CD4-positive, alpha-beta T cell (primary cell): ENCODE results near the gene ZMIZ2. TPM values are rescaled to one million over a fixed set of nuclear protein-coding genes. Genes with fewer than 3 reads are reported as not detected.

ENCODE experiments used
- ATAC-seq: fragments of 200-7000 bp; cut with Tn5 transposase; one replicate; pipeline ENCODE4 v1.10.0; 2022; ENCODE audit warnings: mild to moderate bottlenecking; ENCODE audit not compliant: poor library complexity
- CTCF ChIA-PET: fragments of 350-600 bp; sonication (Branson Sonifier 250); formaldehyde crosslinking; loops from one replicate; lab custom pipeline; 2021; ENCODE audit warnings: antibody characterized with exemption, inconsistent platforms; lab: Charles Lee
- POLR2A ChIA-PET: fragments of 350-600 bp; sonication (Branson Sonifier 250); formaldehyde crosslinking; loops from one replicate; lab custom pipeline; 2021; ENCODE audit warnings: antibody characterized with exemption, inconsistent platforms; lab: Charles Lee
- DNase-seq, 14 experiments: peaks; one replicate each; pipeline ENCODE4 v3.0.0-alpha.2; 2013 to 2020; ENCODE audit warnings: mixed read lengths in 2 of 14
- H3K27ac ChIP-seq, 2 donors: one replicate each; pipeline versions ENCODE4 v1.5.1 to v1.7.0; 2013; ENCODE audit warnings: low read length in 2 of 2, low read depth in 1 of 2, mild to moderate bottlenecking in 1 of 2
- H3K27me3 ChIP-seq, 2 experiments: 1 replicate in 1 of 2; 2 replicates in 1 of 2; pipeline versions ENCODE4 v1.6.1 to v1.7.0; 2013; ENCODE audit warnings: low read length in 2 of 2, control low read depth in 1 of 2, mild to moderate bottlenecking in 1 of 2, moderate library complexity in 1 of 2; ENCODE audit not compliant: insufficient read depth in 2 of 2, control insufficient read depth in 1 of 2
- H3K36me3 ChIP-seq: one replicate; pipeline ENCODE4 v1.6.1; 2013; ENCODE audit warnings: low read length, control low read depth; ENCODE audit not compliant: insufficient read depth
- H3K4me1 ChIP-seq: one replicate; pipeline ENCODE4 v1.6.1; 2013; ENCODE audit warnings: low read length, control low read depth; ENCODE audit not compliant: insufficient read depth
- H3K4me3 ChIP-seq: one replicate; pipeline ENCODE4 v1.5.1; 2013; ENCODE audit warnings: mild to moderate bottlenecking, low read length, moderate library complexity
- H3K9me3 ChIP-seq, 2 experiments: 1 replicate in 1 of 2; 2 replicates in 1 of 2; pipeline versions ENCODE4 v1.6.1 to v1.7.0; 2013; ENCODE audit warnings: low read length in 2 of 2, mild to moderate bottlenecking in 2 of 2, control low read depth in 1 of 2, moderate library complexity in 1 of 2; ENCODE audit not compliant: control insufficient read depth in 1 of 2, insufficient read depth in 1 of 2
- H3K27ac Mint-ChIP-seq: one replicate; pipeline ENCODE4 v1.8.0; 2020; ENCODE audit warnings: mixed read lengths
- H3K27me3 Mint-ChIP-seq: one replicate; pipeline ENCODE4 v1.8.0; 2021; ENCODE audit warnings: mixed read lengths
- H3K36me3 Mint-ChIP-seq: one replicate; pipeline ENCODE4 v1.8.0; 2021; ENCODE audit warnings: low read depth, mixed read lengths
- H3K4me1 Mint-ChIP-seq: one replicate; pipeline ENCODE4 v1.8.0; 2021; ENCODE audit warnings: low read depth, mixed read lengths
- H3K4me3 Mint-ChIP-seq: one replicate; pipeline ENCODE4 v1.8.0; 2020; ENCODE audit warnings: mild to moderate bottlenecking, mixed read lengths
- H3K9me3 Mint-ChIP-seq: one replicate; pipeline ENCODE4 v1.8.0; 2020; ENCODE audit warnings: mixed read lengths
- CTCF ChIP-seq: fragments of 200-600 bp; IDR thresholded peaks from one replicate; pipeline ENCODE4 v1.8.0; 2022; ENCODE audit warnings: antibody characterized with exemption, mild to moderate bottlenecking
- intact Hi-C, 2 experiments: fragments of 100-400 bp; cut with DNase I in 1 of 2; cut with micrococcal nuclease in 1 of 2; formaldehyde crosslinking; loops; one replicate each; pipeline versions ENCODE4 v1.15.1 to v1.9.0; 2023 to 2025; cut with DNase I, micrococcal nuclease
- total RNA-seq, 174 experiments: library from RNA in 2 of 174; stranded (reverse) in 2 of 174; gene quantifications; one replicate each; pipeline ENCODE4 v1.2.3 and lab custom pipeline; 2021 to 2026

ZMIZ2 gene
- total RNA-seq, 2 experiments from 2014 or later = 81.5 to 82.0 TPM

GRCh38 chr7:44703921-44704320 lies 44.7 kb upstream of the ZMIZ2 start:
- peaks cover 50% of the 10 kb centered on the region for H3K36me3 ChIP-seq
- POLR2A ChIA-PET = no interaction called here
- no peak for DNase-seq

GRCh38 chr7:44705434-44705833 lies 43.2 kb upstream of the ZMIZ2 start:
- ChIA-PET POLR2A (no interaction called here), CTCF (interaction anchor here (0.9 kb wide), 1 partner anchor 142 kb away, joined by 3 read pairs; the partner anchor contains the start of gene H2AZ2)
- Mint-ChIP-seq H3K27ac (no peak overlapping the region), H3K9me3 (no peaks in the 10 kb centered on the region), H3K27me3 (no peaks in the 10 kb centered on the region), H3K4me1 (no peaks in the 10 kb centered on the region), H3K4me3 (no peak overlapping the region), H3K36me3 (peaks cover 71% of the 10 kb centered on the region)
- TF ChIP-seq CTCF = no peak
- Histone ChIP-seq H3K4me1 (no peaks in the 10 kb centered on the region), H3K9me3 (no peaks in the 10 kb centered on the region), H3K27me3 (no peaks in the 10 kb centered on the region), H3K27ac (no peak overlapping the region), H3K36me3 (peaks cover 49% of the 10 kb centered on the region), H3K4me3 (no peak overlapping the region)
- intact Hi-C loops = no loop called here
- DNase-seq = no peak
- ATAC-seq = no peak

More at GRCh38 chr7:44703921-44704320, 44.7 kb upstream of the ZMIZ2 start:
- peaks cover 73% of the 10 kb centered on the region for H3K36me3 Mint-ChIP-seq
- no peaks in the 10 kb centered on the region for H3K4me1 Mint-ChIP-seq
- no peaks in the 10 kb centered on the region for H3K27me3 ChIP-seq
- H3K27ac Mint-ChIP-seq = no peak overlapping the region
- no peaks in the 10 kb centered on the region for H3K4me1 ChIP-seq
- H3K9me3 ChIP-seq = no peaks in the 10 kb centered on the region
- H3K4me3 Mint-ChIP-seq = no peak overlapping the region
- H3K9me3 Mint-ChIP-seq = no peaks in the 10 kb centered on the region
- intact Hi-C loops = no loop called here
- no peaks in the 10 kb centered on the region for H3K27me3 Mint-ChIP-seq
- H3K4me3 ChIP-seq = no peak overlapping the region
- CTCF ChIA-PET = no interaction called here
- ATAC-seq = no peak
- no peak overlapping the region for H3K27ac ChIP-seq
- TF ChIP-seq CTCF = no peak

- POLR2A ChIA-PET = no interaction called here
These were observed 41.7 kb upstream of the ZMIZ2 start for GRCh38 chr7:44706788-44707557.

More at GRCh38 chr7:44706788-44707557, 41.7 kb upstream of the ZMIZ2 start:
- Histone ChIP-seq H3K4me3 (no peak overlapping the region), H3K4me1 (peaks cover 5% of the 10 kb centered on the region), H3K9me3 (no peaks in the 10 kb centered on the region), H3K27ac (no peak overlapping the region), H3K27me3 (no peaks in the 10 kb centered on the region), H3K36me3 (peaks cover 36% of the 10 kb centered on the region)
- TF ChIP-seq CTCF = no peak
- Mint-ChIP-seq H3K36me3 (peaks cover 55% of the 10 kb centered on the region), H3K27me3 (no peaks in the 10 kb centered on the region), H3K9me3 (no peaks in the 10 kb centered on the region), H3K4me1 (peaks cover 3% of the 10 kb centered on the region), H3K27ac (no peak overlapping the region), H3K4me3 (no peak overlapping the region)
- DNase-seq = no peak
- CTCF ChIA-PET = interaction anchor here (0.7 kb wide), 1 partner anchor 172 kb away, joined by 3 read pairs; no protein-coding TSS in a partner anchor
- ATAC-seq = no peak
- intact Hi-C loops = no loop called here
